ENCODE results near the gene ABAT.
"Not testable (repeated sequence)": the region's sequence is repeated elsewhere in the genome, so short reads cannot be mapped to it uniquely, and the experiment has no call there.

The ABAT gene

DNA sequence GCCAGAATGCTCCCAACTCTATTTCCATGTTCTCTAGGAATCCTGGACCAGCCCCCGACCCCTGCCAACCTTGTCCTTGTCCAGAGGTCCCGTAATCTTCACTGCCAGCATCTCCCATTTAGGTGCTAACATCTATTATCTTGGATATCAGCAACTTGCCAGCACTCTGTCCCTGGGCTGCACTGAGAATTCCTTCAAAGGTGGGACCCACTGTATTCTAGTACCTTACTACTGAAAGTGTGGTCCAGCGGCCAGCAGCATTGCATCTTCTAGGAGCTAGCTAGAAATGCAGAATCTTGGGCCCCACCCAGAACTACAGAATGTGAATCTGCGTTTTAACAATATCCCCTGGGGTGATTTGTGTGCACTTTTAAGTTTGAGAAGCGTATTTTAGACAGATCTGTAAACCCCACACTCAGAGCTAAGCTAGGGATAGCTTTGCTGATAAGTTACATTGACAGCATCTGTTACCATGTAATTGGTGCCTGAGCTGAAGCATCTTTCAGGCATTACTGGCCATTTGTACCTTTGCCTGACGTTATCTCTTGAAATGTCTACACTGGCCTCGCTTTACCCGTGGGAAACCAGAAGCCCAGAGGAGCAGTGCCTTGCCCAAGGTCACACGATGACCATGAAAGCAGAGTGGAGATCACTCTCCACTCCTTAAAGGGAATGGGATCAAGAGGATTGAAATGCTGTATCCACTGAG is 8.3 kb downstream of the ABAT start:
- DNase-seq (ENCODE audit: low spot score): no peak

DNA sequence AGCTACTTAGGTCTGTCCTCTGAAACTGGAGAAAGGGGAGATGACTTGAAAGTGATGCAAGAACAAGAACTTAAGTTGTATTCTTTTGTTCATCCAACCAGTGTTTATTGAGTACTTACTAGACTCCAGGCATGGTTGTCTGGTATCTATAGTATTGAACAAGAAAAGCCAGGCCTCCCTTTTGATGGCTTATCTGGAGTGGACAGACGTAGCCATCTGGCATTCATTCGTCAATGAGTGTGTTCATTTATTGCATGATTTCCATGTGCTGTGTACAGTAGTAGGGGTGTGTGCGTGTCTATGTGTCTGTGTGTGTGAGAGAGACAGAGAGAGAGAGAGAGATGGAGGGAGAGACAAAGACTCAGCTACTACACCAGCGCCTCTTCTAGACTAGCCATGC is 9.2 kb downstream of the ABAT start:
- DNase-seq (ENCODE audit: low spot score): no peak

DNA sequence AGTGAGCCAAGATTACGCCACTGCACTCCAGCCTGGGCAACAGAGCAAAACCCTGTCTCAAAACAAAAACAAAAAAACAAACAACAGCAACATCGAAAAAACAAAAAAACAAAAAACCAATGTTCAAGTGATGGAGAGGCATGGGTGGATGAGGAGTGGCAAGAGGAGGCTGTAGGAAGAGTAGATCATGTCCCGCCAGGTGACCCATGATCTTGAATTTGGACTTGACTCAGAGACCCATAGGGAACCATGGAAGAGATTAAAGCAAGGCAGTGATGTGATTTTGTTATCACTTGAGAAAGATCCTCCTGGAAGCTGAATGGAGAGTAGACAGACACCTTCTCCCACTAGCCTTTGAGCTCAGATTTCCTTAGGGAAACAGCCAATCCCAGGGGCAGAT is 11.2 kb downstream of the ABAT start:
- no peak for DNase-seq (ENCODE audit: low spot score)

DNA sequence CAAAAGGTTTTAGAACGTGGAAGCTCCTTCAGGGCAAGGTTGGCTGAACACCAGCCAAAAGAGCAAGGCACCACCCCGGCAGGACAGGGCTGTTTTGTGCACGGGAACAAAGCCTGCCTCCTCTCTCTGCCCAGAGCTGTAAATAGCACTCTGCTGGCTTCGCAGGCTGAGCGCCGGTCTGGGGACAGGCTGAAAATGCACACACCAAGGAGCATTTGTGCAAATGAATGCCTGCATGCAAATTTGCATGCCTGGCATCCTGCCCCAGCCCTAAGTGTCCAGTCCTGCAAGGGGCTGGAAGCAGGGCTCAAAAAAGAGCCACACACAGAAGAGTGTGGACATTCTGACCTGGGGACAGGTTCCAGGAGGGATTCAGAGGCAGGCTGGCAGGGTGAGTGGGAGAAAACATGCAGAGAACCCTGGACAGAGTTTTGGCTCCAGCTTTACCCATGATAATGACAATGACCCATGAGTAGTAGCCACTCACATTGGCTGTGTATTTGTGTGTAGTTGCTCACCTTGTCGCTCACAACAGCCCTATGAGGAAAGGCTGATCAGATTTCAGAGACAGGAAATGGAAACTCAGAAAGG is 11.7 kb downstream of the ABAT start:
- no peak for DNase-seq (ENCODE audit: low spot score)

DNA sequence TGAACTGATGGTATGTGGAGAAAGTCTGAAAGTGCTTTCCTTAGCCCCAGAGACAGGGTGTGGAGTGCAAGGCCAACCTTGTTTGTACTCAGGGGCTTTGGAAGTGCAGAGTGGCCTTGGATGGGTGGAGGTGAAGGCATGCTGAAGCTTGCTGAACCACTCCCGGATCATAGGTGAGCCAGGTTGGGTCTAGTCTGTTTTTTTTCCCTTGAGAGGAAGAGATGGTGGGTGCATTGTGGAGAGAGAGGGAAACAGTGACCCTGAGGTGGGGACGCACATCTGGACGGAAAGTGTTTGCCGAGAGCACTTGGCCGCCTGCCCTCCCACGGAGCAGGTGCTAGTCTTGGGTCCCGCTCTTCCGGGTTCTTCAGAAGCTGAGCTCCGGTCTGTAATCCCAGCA is 12.5 kb downstream of the ABAT start:
- DNase-seq (ENCODE audit: low spot score): no peak

DNA sequence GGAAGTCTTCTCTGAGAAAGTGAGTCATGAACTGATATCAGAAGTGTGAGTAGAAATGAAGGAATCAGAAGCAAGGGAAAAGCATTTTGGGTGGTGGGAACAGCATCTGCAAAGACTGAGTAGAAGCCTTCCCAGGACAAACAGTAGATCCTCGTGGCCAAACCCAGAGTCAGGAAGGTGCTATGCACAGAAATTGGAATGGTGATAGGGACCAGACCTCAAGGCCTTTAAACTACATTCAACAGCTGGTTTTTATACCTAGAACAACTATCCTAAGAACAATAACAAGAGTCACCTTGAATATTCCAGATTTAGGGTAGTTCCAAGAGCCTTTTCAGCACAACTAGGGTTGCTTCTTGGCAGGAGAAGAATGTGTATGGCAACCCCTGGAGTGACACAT is 15.3 kb downstream of the ABAT start:
- DNase-seq (ENCODE audit: low spot score): no peak

DNA sequence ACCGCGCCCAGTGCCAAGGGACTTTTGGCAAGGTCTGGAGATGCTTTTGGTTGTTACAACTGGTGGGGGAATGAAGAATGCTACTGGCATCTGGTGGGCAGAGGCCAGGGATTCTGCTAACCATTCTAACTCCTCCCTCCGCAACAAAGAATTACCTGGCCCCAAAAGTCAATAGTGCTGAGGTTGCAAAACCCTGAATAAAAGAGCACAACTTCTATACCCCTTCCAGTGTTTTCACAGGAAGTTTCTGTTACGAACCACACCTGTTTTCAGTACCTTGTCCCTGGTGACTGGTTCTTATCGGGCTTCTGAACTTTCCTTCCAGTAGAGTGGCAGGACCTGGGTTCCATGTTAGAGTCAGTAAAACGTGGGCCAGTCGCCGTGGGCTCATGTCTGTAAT is 17.3 kb downstream of the ABAT start:
- no peak for DNase-seq (ENCODE audit: low spot score)

DNA sequence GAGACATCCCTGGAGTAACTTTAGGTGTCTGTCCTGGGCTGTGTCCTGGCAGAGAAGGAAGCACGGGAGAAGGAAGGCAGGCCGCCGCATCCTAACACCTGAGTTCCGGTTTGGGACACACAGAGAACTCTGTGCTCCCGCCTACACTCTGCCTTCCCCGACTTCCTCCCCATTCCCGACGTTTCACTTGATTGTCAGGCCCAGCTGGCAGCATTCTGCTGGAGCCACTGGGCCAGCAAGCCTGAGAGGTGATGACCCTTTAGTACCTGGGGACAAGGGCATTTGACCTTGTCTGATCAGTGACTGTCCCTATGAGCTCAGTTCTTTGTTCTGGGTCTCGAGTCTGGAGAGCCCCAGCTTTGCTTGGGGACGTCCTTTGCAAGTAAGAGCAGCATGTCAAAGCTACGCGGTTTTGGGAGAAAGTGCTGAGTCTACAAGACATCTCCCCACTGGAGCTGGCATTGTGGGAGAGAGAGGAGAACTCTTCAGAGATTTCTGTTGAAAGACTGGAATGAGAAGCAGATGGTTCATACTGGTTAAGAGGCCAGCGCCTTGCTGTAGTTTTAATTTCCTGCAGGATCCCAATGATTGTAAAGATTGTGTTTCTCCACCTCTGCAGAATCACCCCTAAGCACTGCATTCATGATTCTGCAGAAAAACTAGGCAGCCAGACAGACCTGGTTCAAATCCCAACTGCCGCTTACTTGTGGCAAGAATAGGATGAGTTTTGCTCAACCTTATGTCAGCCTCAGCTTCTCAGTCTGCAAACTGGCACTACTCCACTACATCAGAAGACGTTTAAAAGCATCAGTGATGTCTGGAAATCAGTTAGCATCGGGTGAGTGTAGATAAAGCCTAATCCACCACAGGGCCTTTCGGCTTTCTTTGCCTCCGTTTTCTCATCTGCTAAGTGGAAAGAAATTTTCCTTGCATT is 20.6 kb downstream of the ABAT start:
- no peak for DNase-seq (ENCODE audit: low spot score)

DNA sequence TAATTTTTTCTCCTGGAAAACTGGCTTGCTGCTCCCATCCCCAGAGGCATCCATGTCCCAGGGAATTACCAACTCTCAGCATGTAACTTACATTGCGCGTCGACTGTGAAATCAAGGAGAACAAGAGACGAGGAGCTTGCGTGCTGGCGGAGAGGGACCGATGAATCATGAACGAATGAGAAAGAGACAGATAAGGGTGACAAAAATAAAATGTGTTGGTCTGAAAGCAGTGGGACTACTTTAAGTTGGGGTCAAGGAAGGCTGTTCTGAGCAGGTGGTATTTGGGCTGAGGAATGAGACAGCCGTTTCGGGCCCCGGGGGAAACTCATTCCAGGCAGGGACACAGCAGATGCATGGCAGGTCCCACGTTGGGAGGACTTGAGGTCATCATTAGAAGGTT is 22.5 kb downstream of the ABAT start:
- DNase-seq (ENCODE audit: low spot score): no peak

DNA sequence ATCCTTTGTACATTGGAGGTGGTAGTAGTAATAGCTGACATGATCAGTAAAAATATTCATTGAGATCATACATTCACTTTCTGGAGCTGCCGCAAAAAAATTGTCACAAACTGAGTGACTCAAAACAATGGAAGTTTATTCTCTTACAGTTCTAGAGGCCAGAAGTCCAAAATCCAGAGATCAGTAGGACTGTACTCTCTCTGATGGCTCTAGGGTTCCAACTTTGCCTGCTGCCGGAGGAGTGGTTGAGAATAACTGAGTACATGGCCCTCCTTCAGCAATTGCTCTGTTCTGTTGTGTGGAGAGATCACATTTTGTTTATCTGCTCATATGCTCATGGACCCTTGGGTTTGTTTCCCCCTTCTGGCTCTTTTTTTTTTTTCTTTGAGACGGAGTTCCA is 23.5 kb downstream of the ABAT start:
- DNase-seq (ENCODE audit: low spot score): no peak

DNA sequence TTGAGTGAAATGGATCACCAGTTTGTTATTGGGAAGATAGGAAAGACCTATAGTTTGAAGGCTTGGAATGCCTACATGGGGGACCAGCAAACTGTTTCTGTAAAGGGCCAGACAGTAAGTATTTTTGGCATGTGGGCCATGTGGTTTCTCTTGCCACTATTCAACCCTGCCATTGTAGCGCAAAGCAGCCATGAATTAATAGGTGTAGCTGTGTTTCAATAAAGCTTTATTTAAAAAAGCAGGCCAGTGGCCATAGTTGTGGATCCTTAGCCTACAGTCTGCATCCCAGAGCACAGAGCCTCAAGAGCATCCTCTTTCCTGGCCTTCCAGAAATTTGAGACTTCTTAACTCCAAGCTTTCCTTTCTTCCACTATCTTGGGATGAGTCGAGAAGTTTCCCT is 29.3 kb downstream of the ABAT start:
- DNase-seq (ENCODE audit: low spot score): no peak

DNA sequence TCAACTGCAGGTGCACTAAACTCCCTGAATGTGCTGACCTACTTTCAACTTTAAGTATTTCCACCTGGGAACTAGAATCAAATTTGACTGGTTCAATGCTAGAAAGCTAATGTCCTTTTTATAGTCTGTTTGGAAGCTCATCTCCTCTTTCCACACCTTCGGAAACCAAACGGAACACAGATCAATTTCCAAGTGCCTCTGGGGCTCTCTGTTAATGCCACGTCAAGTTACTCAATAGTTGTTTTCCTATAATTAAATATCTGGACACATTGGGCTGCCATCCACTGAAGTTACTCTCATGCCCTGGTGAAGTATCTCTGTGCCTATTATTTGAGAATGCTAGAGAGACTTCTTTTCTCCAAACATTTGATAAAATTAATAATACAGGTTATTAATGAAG is 29.7 kb downstream of the ABAT start:
- DNase-seq (ENCODE audit: low spot score): no peak

DNA sequence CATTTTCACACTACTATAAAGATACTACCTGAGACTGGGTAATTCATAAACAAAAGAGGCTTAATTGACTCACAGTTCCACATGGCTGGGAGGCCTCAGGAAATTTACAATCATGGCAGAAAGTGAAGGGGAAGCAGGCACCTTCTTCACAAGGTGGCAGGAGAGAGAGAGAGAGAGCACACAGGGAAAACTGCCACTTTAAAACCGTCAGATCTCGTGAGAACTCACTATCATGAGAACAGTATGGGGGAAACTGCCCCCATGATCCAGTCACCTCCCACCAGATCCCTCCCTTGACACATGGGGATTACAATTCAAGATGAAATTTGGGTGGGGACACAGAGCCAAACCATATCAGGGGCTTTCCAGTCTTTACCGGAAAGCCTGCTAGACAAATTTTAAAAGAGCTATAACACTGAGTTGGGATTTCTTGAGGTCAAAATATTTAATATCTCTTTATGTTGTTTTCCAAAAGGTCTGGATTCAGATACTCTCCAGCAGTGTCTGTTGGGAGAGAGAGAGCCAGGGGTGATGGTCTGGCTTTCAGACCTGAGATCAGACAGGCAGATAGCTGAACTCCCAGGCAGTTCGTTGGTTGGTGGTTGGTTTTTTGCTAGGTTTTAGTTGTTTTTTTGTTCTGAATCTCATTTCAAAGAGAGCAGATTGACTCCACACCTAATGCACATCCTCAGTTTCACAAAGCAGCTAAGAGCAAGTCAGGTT is 30.8 kb downstream of the ABAT start:
- not testable (repeated sequence) for DNase-seq (ENCODE audit: low spot score)

DNA sequence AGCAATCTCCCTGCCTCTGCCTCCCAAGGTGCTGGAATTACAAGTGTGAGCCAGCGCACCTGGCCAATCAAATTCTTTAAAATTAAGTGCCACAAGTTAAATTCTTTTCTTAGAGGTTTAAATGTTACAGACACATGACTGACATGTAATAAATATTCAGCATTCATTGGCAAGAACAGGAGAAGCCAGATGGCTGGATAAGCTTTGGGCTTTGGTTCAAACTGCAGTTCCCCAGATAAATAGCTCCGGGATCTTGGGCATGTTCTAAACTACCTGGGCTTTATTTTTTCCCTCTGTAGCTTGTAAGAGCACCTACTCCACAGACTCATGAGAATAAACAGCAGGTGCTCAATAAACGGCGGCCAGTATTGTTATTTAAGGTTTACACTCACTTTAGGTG is 34.1 kb downstream of the ABAT start:
- no peak for DNase-seq (ENCODE audit: low spot score)

DNA sequence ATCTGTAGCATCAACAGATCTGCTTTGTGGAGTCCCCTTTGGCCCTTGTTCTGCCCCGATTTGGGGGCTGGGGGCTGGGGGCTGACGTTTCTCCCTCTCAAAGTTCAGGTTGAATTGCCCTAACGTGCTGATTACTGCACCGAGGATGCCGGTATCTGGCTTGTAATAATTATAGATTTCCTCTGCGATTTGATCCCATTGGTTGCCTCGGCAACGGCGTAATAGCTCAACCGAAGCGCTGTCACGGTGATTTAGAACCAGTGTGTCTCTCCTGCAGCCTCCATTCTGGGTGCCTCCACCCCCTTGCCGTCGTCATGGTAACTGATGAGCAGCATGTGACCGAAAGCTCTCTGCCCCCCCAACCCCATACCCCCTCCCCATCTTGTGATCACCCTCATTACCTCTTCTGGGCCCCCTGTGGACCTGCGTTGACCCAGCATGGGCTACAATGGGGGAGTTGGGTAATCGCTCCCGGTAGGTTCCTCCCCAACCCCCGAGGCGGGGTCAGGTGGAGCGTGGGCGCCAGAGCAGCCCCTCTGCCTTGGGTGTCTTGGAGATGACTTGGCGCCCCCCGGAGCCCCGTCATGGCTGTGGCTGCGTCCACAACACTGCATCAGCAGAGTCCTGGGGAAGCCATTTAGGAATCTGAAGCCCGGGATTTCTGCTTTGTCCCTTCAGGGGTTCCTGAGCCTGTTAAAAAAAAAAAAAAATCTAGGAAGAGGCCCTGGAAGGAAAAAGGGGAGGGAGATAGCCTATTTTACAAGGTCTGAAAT is 38.4 kb downstream of the ABAT start:
- peak; percentile 78 for DNase-seq (ENCODE audit: low spot score)

DNA sequence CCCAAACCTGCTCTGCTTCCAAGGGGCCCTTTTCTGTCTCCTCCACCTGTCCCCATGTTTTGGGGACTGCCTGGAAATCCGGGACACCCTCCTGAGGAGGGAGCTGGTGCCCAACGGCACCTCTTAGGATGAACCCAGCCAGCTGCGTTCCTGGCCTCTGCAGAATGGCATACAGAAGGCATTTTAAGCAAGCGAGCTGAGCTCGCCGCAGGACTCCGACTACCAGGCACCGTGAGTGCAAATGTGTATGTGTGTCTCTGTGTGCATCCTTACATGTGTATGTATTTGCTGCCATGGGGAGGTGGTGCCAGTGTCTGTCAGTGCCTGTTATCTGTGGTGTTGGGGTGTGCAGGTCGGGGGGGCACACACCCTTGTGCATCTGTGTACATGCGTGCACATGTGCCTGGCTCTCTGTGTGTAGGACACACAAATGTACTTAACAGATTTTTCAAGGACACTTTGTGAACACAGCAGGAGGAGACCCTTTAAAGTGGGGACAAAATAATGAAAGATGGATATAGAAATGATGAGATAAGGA is 39.3 kb downstream of the ABAT start:
- DNase-seq (ENCODE audit: low spot score): no peak

DNA sequence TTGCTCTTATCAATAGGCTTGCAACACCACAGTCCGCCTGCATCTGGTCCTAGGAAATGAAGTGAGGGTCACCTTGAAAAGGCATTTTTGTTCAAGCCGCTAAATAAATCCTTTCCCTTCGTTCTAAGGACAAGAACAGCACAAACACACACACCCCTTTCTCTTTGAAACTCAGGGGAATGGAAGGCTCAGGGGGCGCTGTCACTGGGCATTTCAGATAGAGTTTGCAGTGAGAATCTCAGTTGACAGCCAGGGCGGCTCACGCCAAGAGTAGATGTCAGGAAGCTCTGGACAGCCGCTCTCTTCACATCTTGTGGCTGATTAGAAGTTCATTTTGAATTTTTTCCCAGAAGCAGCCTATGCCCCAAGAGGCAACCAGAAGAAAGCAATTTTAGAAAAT is 39.8 kb downstream of the ABAT start:
- DNase-seq (ENCODE audit: low spot score): no peak

DNA sequence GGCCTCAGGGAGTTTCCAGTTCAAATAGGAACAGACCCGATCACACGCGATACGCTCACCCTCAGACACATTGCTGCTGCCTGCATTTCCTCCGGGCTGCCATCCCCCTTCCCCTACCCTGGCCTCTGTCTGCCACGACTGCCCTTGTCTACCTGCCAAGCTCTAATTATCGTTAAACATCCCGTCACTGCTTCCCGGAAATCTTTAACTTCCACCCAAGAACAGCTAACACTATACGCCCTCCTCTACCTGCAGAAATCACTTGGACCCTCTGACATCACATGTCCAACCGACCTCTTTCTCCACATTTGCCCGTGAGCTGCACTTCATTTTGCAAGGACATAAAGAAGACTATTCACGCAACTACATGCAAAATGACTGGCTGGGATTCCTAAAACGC is 40.4 kb downstream of the ABAT start:
- DNase-seq (ENCODE audit: low spot score): no peak

DNA sequence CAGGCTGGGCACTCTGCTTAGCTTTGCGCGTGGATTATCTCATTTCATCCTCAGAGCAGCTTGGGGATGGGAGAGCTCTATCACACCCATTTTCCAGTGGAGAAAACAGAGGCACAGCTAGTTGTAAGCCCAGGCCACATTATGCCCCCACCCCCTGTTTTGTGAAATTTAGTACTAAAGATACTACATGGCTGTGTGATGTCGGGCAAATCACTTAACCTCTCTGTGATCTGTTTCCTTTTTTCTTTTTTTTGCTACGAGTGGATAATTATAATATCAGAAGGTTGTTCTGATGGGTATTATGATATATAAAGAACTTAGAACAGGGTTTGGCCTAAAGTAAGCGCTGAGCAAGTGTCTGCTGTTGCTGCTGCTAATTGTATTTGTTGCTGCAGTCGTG is 41.6 kb downstream of the ABAT start:
- DNase-seq (ENCODE audit: low spot score): no peak

DNA sequence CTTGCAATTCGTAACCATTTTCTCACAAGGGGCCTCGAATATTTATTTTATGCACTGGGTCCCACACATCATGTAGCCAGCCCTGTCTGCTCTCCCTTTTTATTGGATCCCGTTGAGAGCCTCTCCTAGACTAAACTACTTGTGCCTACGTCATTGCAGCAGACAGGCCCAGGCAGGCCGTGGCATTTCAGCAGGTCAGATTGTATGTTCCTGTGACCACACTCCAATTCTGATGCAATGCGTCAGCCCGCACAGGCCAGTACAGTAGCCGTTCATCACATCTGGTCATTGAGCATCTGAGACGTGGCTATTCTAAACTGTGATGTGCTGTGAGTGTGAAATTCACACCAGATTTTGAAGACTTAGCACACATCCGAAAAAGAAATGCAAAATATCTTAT is 42.2 kb downstream of the ABAT start:
- no peak for DNase-seq (ENCODE audit: low spot score)

DNA sequence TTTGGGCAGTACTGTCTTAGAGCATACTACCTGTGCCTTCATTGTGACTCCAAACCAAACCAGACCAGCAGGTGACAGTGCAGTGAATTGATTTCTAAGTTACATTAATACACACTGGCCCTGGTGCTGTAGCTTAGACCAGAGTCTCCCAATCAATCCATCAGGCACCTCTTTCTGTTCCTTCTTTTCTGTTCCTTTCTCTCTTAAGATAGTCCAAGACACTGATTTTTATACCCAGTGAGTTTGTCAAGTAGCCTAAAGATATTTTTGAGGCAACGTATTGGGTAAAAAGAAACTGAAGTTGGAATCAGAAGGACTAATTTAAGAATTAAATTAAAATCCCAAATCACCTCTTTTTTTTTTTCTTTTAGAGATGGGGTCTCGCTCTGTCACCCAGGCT is 43.1 kb downstream of the ABAT start:
- no peak for DNase-seq (ENCODE audit: low spot score)

Data from putamen (tissue), 1 donor.